PC-3 (cell line): ENCODE measurements around the gene VPS37D. TPM values are rescaled to one million over a fixed set of nuclear protein-coding genes. Genes with fewer than 3 reads are reported as not detected.

Experiments used
- ATAC-seq: fragments of 200-7000 bp; cut with Tn5 transposase; 2 replicates; pipeline ENCODE4 v1.9.1; 2020; ENCODE audit warnings: mild to moderate bottlenecking, moderate library complexity
- BruUV-seq: library from RNA; stranded (reverse); fragments of 400-500 nt; replicated peaks from 2 replicates; lab custom pipeline; 2021; lab: Mats Ljungman, UMichigan
- CTCF ChIA-PET: fragments of 300-600 bp; sonication (Branson Sonifier 250); formaldehyde crosslinking; loops from one replicate; lab custom pipeline; 2022; ENCODE audit warnings: antibody characterized with exemption; lab: Charles Lee
- POLR2A ChIA-PET: fragments of 300-600 bp; sonication (Branson Sonifier 250); formaldehyde crosslinking; loops from one replicate; lab custom pipeline; 2022; ENCODE audit warnings: antibody characterized with exemption; ENCODE audit not compliant: unreplicated experiment; lab: Charles Lee
- DNase-seq: peaks from one replicate; pipeline ENCODE4 v3.0.0-alpha.2; 2015
- H2AFZ ChIP-seq: fragments of 300-600 bp; sonication (generic); 2 replicates; pipeline ENCODE4 v1.6.0; 2016; ENCODE audit warnings: antibody characterized with exemption, low read length
- H3F3A ChIP-seq: fragments of 300-600 bp; sonication (generic); one replicate; pipeline ENCODE4 v1.6.0; 2017; ENCODE audit warnings: antibody characterized with exemption, low read length, control low read depth, mild to moderate bottlenecking; ENCODE audit not compliant: unreplicated experiment
- H3K27ac ChIP-seq: fragments of 300-600 bp; sonication (generic); 2 replicates; pipeline ENCODE4 v1.5.1; 2016; ENCODE audit warnings: mild to moderate bottlenecking, low read length
- H3K27me3 ChIP-seq: fragments of 300-600 bp; sonication (generic); 2 replicates; pipeline ENCODE4 v1.6.1; 2016; ENCODE audit warnings: low read length, mixed read lengths
- H3K36me3 ChIP-seq: fragments of 300-600 bp; sonication (generic); 2 replicates; pipeline ENCODE4 v1.6.1; 2016; ENCODE audit warnings: low read depth, mixed run types, low read length, mixed read lengths
- H3K4me1 ChIP-seq: fragments of 300-600 bp; sonication (generic); 2 replicates; pipeline ENCODE4 v1.5.1; 2016; ENCODE audit warnings: low read length; ENCODE audit not compliant: insufficient read depth
- H3K4me2 ChIP-seq: fragments of 300-600 bp; sonication (generic); 2 replicates; pipeline ENCODE4 v1.6.0; 2016; ENCODE audit warnings: low read length
- H3K4me3 ChIP-seq: fragments of 300-600 bp; sonication (generic); 2 replicates; pipeline ENCODE4 v1.5.1; 2016; ENCODE audit warnings: mild to moderate bottlenecking, low read length, mixed read lengths
- H3K79me2 ChIP-seq: fragments of 300-600 bp; sonication (generic); 2 replicates; pipeline ENCODE4 v1.6.1; 2017; ENCODE audit warnings: low read length, mixed read lengths
- H3K9ac ChIP-seq: fragments of 300-600 bp; sonication (generic); 2 replicates; pipeline ENCODE4 v1.6.0; 2016; ENCODE audit warnings: mild to moderate bottlenecking, low read length
- H3K9me2 ChIP-seq: fragments of 300-600 bp; sonication (generic); replicated peaks from 2 replicates; pipeline ENCODE4 v1.6.1; 2016; ENCODE audit warnings: mixed run types, low read length, mixed read lengths
- H3K9me3 ChIP-seq: fragments of 300-600 bp; sonication (generic); 2 replicates; pipeline ENCODE4 v1.6.1; 2016; ENCODE audit warnings: low read length, mixed read lengths
- H4K20me1 ChIP-seq: fragments of 300-600 bp; sonication (generic); 2 replicates; pipeline ENCODE4 v1.6.1; 2016; ENCODE audit warnings: low read length, mixed read lengths
- EZH2 ChIP-seq: fragments of 300-600 bp; sonication (generic); IDR thresholded peaks from one replicate; pipeline ENCODE4 v1.6.1; 2017; ENCODE audit warnings: antibody characterized with exemption, mild to moderate bottlenecking, low read length; ENCODE audit not compliant: unreplicated experiment
- EZH2phosphoT487 ChIP-seq: fragments of 300-600 bp; sonication (generic); IDR thresholded peaks from 2 replicates; pipeline ENCODE4 v1.6.1; 2018; ENCODE audit warnings: mild to moderate bottlenecking, antibody characterized with exemption, low read length, borderline replicate concordance
- intact Hi-C: fragments of 100-400 bp; cut with micrococcal nuclease; formaldehyde crosslinking; loops from 2 replicates; pipeline ENCODE4 v1.9.0; 2023
- total RNA-seq: library from RNA; depleted of rRNA; stranded (reverse); fragments of >200 nt; gene quantifications from 2 replicates; pipeline ENCODE4 v1.2.3, GENCODE V29; 2014
- TF ChIP-seq, protein P1 (sequence below): fragments of 300-600 bp; sonication (generic); conservative IDR thresholded peaks from 2 replicates; pipeline ENCODE4 v1.5.1; 2017; ENCODE audit warnings: antibody characterized with exemption, low read depth, mild to moderate bottlenecking, low read length

VPS37D gene
- total RNA-seq, 1 experiment from 2014 or later, result 6.3 TPM

GRCh38 chr7:73701357-73701995 is 33.8 kb downstream of the VPS37D start:
- Histone ChIP-seq H3K4me1 (peaks cover 24% of the 10 kb centered on the region), H2AFZ (no peak overlapping the region), H3K36me3 (peaks cover 56% of the 10 kb centered on the region), H3K4me3 (no peak overlapping the region), H3K9me3 (no peaks in the 10 kb centered on the region), H3K27me3 (no peaks in the 10 kb centered on the region), H3K9me2 (no peaks in the 10 kb centered on the region), H3K4me2 (no peak overlapping the region), H3K79me2 (peaks cover 14% of the 10 kb centered on the region; the same call in 1 of the 2 replicates), H3F3A (peaks cover 19% of the 10 kb centered on the region), H4K20me1 (peaks cover 25% of the 10 kb centered on the region), H3K27ac (peak overlapping the region; percentile 16; the same call in 1 of the 2 replicates), H3K9ac (no peak overlapping the region)
- ChIA-PET CTCF (interaction anchor here (1.0 kb wide), 1 partner anchor 20 kb away, joined by 5 read pairs; no protein-coding TSS in a partner anchor), POLR2A (no interaction called here)
- ATAC-seq (no peak), DNase-seq (peak; percentile 52)
- TF ChIP-seq EZH2phosphoT487, result no peak
- TF ChIP-seq EZH2, result no peak
- TF ChIP-seq, protein P1, sequence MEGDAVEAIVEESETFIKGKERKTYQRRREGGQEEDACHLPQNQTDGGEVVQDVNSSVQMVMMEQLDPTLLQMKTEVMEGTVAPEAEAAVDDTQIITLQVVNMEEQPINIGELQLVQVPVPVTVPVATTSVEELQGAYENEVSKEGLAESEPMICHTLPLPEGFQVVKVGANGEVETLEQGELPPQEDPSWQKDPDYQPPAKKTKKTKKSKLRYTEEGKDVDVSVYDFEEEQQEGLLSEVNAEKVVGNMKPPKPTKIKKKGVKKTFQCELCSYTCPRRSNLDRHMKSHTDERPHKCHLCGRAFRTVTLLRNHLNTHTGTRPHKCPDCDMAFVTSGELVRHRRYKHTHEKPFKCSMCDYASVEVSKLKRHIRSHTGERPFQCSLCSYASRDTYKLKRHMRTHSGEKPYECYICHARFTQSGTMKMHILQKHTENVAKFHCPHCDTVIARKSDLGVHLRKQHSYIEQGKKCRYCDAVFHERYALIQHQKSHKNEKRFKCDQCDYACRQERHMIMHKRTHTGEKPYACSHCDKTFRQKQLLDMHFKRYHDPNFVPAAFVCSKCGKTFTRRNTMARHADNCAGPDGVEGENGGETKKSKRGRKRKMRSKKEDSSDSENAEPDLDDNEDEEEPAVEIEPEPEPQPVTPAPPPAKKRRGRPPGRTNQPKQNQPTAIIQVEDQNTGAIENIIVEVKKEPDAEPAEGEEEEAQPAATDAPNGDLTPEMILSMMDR, result peak; percentile 55
- BruUV-seq, result no TSS peak
- intact Hi-C loops, result no loop called here

GRCh38 chr7:73702226-73702625 is 34.6 kb downstream of the VPS37D start:
- peak overlapping the region; percentile 16; the same call in 1 of the 2 replicates for H3K27ac ChIP-seq
- no TSS peak for BruUV-seq
- H3K4me3 ChIP-seq, result no peak overlapping the region
- H3F3A ChIP-seq, result peaks cover 23% of the 10 kb centered on the region
- DNase-seq (no peak), ATAC-seq (no peak)
- H3K9me3 ChIP-seq, result no peaks in the 10 kb centered on the region
- intact Hi-C loops, result no loop called here
- H3K36me3 ChIP-seq, result peaks cover 52% of the 10 kb centered on the region
- H3K79me2 ChIP-seq, result peaks cover 14% of the 10 kb centered on the region; the same call in 1 of the 2 replicates
- H3K27me3 ChIP-seq, result no peaks in the 10 kb centered on the region
- no peak overlapping the region for H3K4me2 ChIP-seq
- H4K20me1 ChIP-seq, result peaks cover 20% of the 10 kb centered on the region
- H3K9ac ChIP-seq, result no peak overlapping the region
- no peaks in the 10 kb centered on the region for H3K9me2 ChIP-seq
- TF ChIP-seq EZH2phosphoT487 (no peak), EZH2 (no peak)
- TF ChIP-seq, protein P1, result no peak
- POLR2A ChIA-PET, result no interaction called here
- H2AFZ ChIP-seq, result no peak overlapping the region
- peaks cover 31% of the 10 kb centered on the region for H3K4me1 ChIP-seq
- CTCF ChIA-PET, result interaction anchor here (0.6 kb wide), 1 partner anchor 23 kb away, joined by 3 read pairs; no protein-coding TSS in a partner anchor

DNA sequence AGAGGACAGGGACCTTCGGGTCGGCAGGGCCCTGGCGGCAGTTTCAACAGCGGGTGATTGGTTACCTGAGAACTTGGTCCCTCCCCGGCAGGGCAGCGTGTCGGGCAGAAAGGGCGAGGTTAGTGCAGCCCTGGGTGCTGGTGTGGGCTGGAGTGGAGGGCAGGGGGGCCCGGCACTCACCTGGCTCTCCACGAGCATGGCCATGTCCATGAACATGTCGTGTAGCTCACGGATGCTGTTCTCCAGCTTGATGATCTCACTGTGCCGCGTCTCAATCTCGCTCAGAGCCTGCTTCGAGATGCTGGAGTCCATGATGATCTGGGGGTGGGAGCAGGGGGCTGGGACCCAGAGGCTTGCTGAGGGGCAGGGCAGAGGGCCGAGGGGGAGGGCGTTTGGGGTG is 35.0 kb downstream of the VPS37D start:
- Histone ChIP-seq H3K9me3 (no peaks in the 10 kb centered on the region), H3K4me1 (peaks cover 35% of the 10 kb centered on the region), H3K36me3 (peaks cover 49% of the 10 kb centered on the region), H3K27ac (peak overlapping the region; percentile 16; the same call in 1 of the 2 replicates), H3K4me3 (no peak overlapping the region), H3F3A (peaks cover 22% of the 10 kb centered on the region), H3K27me3 (no peaks in the 10 kb centered on the region), H3K9me2 (no peaks in the 10 kb centered on the region), H4K20me1 (peaks cover 20% of the 10 kb centered on the region), H3K9ac (no peak overlapping the region), H3K79me2 (peaks cover 14% of the 10 kb centered on the region; the same call in 1 of the 2 replicates), H3K4me2 (no peak overlapping the region), H2AFZ (no peak overlapping the region)
- TF ChIP-seq EZH2, result no peak
- TF ChIP-seq EZH2phosphoT487, result no peak
- TF ChIP-seq, protein P1, result no peak
- BruUV-seq, result no TSS peak
- no peak for ATAC-seq
- no peak for DNase-seq
- CTCF ChIA-PET, result interaction anchor here (0.6 kb wide), 1 partner anchor 23 kb away, joined by 3 read pairs; no protein-coding TSS in a partner anchor
- POLR2A ChIA-PET, result interaction anchor here (0.5 to 0.6 kb wide), 2 partner anchors 8 to 296 kb away, joined by 4 to 6 read pairs; no protein-coding TSS in a partner anchor
- intact Hi-C loops, result no loop called here
